Uterus (tissue), 4 donors: ENCODE results near the gene PPP1R9A. TPM values are rescaled to one million over a fixed set of nuclear protein-coding genes. Genes with fewer than 3 reads are reported as not detected.

Experiments
- DNase-seq, 2 donors: peaks; one replicate each; pipeline ENCODE4 v3.0.0-alpha.2; 2019 to 2020
- H3K27ac ChIP-seq, 2 donors: fragments of 200-600 bp; sonication (generic); 1 replicate in 1 of 2; 2 replicates in 1 of 2; pipeline ENCODE4 v1.5.1; 2016 to 2018
- H3K27me3 ChIP-seq, 2 donors: fragments of 200-600 bp; sonication (generic); one replicate each; pipeline ENCODE4 v1.5.1; 2018 to 2019; ENCODE audit warnings: control low read depth in 1 of 2
- H3K36me3 ChIP-seq, 2 donors: fragments of 200-600 bp; sonication (generic); one replicate each; pipeline ENCODE4 v1.5.1; 2019; ENCODE audit warnings: control low read depth in 1 of 2
- H3K4me1 ChIP-seq, 2 donors: fragments of 200-600 bp; sonication (generic); one replicate each; pipeline ENCODE4 v1.5.1; 2018 to 2019; ENCODE audit warnings: control low read depth in 1 of 2
- H3K4me3 ChIP-seq, 2 donors: fragments of 200-600 bp; sonication (generic); 1 replicate in 1 of 2; 2 replicates in 1 of 2; pipeline ENCODE4 v1.5.1; 2018 to 2019; ENCODE audit warnings: mild to moderate bottlenecking in 1 of 2
- H3K9me3 ChIP-seq, 2 donors: fragments of 200-600 bp; sonication (generic); one replicate each; pipeline ENCODE4 v1.5.1; 2019; ENCODE audit warnings: control low read depth in 1 of 2
- POLR2A ChIP-seq, 2 donors: fragments of 450-650 bp; IDR thresholded peaks; one replicate each; pipeline ENCODE4 v1.6.1; 2016; ENCODE audit warnings: antibody characterized with exemption in 2 of 2, mild to moderate bottlenecking in 1 of 2, moderate library complexity in 1 of 2
- intact Hi-C: fragments of 100-400 bp; cut with DNase I; formaldehyde crosslinking; loops from one replicate; pipeline ENCODE4 v1.15.1; 2023; ENCODE audit warnings: low total_unique reads
- total RNA-seq, 4 donors: library from RNA; depleted of rRNA in 3 of 4; stranded (reverse); fragments of >200 nt in 3 of 4; gene quantifications; one replicate each; pipeline versions ENCODE4 v1.1.0 to v1.2.4, GENCODE V29; 2014 to 2023
- TF ChIP-seq, protein P1 (sequence below), 4 experiments: fragments of 200-600 bp in 2 of 4; fragments of 450-650 bp in 2 of 4; sonication (generic) in 2 of 4; IDR thresholded peaks; one replicate each; pipeline ENCODE4 v1.5.1; 2016 to 2019; ENCODE audit warnings: antibody characterized with exemption in 4 of 4, mild to moderate bottlenecking in 2 of 4, moderate library complexity in 1 of 4
- donor health status: DM: yes; HTN: yes; CAD: no.

PPP1R9A gene
- total RNA-seq, 4 donors from 2014 or later, result 5.3 to 39.6 (median 15.0) TPM

DNA sequence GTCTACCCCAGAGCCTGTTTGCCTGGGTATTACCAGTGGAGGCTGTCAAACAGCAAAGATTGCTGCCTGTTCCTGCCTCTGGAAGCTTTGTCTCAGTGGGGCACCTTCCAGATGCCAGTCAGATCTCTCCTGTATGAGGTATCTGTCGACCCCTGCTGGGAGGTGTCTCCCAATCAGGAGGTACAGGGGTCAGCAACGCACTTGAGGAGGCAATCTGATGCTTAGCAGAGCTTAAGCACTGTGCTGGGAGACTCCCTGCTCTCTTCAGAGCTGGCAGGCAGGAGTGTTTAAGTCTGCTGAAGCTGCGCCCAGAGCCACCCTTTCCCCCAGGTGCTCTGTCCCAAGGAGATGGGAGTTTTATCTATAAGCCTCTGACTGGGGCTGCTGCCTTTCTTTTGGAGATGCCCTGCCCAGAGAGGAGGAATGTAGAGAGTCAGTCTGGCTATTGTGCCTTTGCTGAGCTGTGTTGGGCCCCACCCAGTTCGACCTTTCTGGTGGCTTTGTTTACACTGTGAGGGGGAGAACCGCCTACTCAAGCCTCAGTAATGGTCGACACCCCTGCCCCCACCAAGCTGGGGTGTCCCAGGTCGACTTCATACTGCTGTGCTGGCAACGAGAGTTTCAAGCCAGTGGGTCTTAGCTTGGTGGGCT lies 62.2 kb downstream of the PPP1R9A start:
- Histone ChIP-seq H3K4me3 (no peak overlapping the region), H3K27me3 (no peaks in the 10 kb centered on the region), H3K9me3 (no peaks in the 10 kb centered on the region), H3K4me1 (no peaks in the 10 kb centered on the region), H3K27ac (no peak overlapping the region), H3K36me3 (no peaks in the 10 kb centered on the region)
- DNase-seq, result no peak
- no peak for TF ChIP-seq POLR2A (IDR thresholded peaks at IDR 0.05)
- TF ChIP-seq, protein P1, sequence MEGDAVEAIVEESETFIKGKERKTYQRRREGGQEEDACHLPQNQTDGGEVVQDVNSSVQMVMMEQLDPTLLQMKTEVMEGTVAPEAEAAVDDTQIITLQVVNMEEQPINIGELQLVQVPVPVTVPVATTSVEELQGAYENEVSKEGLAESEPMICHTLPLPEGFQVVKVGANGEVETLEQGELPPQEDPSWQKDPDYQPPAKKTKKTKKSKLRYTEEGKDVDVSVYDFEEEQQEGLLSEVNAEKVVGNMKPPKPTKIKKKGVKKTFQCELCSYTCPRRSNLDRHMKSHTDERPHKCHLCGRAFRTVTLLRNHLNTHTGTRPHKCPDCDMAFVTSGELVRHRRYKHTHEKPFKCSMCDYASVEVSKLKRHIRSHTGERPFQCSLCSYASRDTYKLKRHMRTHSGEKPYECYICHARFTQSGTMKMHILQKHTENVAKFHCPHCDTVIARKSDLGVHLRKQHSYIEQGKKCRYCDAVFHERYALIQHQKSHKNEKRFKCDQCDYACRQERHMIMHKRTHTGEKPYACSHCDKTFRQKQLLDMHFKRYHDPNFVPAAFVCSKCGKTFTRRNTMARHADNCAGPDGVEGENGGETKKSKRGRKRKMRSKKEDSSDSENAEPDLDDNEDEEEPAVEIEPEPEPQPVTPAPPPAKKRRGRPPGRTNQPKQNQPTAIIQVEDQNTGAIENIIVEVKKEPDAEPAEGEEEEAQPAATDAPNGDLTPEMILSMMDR (IDR thresholded peaks at IDR 0.05), result no peak
- intact Hi-C loops, result no loop called here

DNA sequence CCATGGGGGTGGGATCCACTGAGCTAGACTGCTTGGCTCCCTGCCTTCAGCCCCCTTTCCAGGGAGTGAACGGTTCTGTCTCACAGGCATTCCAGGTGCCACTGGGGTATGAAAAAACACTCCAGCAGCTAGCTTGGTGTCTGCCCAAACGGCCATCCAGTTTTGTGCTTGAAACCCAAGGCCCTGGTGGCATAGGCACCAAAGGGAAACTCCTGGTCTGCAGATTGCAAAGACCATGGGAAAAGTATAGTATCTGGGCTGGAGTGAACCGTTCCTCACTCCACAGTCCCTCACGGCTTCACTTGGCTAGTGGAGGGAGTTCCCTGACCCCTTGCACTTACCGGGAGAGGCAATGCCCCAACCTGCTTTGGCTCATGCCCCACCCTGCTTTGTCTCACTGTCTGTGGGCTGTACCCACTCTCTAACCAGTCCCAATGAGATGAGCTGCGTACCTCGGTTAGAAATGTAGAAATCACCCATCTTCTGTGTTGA lies 62.7 kb downstream of the PPP1R9A start:
- H3K36me3 ChIP-seq, result no peaks in the 10 kb centered on the region
- no peaks in the 10 kb centered on the region for H3K27me3 ChIP-seq
- TF ChIP-seq, protein P1 (IDR thresholded peaks at IDR 0.05), result no peak
- TF ChIP-seq POLR2A (IDR thresholded peaks at IDR 0.05), result no peak
- no peaks in the 10 kb centered on the region for H3K9me3 ChIP-seq
- no peak overlapping the region for H3K4me3 ChIP-seq
- H3K27ac ChIP-seq, result no peak overlapping the region
- no peak for DNase-seq
- no peaks in the 10 kb centered on the region for H3K4me1 ChIP-seq
- intact Hi-C loops, result no loop called here

DNA sequence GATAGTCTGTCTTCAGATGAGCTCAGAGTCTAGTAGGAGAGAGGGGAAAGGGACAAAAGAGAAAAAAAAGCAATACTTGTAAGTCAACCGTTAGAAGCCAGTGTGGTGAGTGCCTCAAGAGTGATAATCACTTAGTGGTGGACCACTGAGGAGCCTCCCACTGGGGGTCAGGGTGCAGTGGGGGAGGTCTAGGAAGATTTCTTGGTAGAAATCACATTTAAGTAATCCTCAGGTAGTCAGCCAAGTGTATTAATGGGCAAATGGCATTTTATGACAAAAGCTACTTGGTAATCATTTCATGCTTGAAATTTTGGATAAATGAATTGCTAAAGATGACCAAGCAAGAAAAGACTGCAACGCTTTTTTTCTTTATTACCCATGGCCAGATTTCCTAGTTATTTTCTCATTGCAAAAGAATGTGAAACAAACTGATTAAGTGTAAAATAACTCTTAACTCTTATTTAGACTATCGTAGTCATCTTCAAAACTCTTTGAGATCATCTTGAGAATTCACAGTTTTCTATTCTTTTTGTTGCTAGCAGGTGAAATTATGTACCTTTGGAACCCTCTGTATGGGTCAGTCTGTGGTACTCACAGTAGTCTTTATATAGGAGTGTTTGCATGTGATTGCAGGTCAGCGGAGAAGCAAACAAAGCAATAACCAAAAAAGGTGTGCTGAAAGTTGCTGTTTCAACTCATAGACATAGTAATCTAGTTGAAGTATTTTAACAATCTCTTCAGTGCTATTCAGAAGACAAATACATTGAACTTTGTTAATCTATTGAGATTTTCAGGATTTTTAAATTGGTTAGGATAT lies 63.9 kb downstream of the PPP1R9A start:
- no peaks in the 10 kb centered on the region for H3K27me3 ChIP-seq
- intact Hi-C loops, result no loop called here
- no peaks in the 10 kb centered on the region for H3K4me1 ChIP-seq
- no peak overlapping the region for H3K4me3 ChIP-seq
- TF ChIP-seq, protein P1 (IDR thresholded peaks at IDR 0.05), result no peak
- no peak for TF ChIP-seq POLR2A (IDR thresholded peaks at IDR 0.05)
- DNase-seq, result no peak
- H3K36me3 ChIP-seq, result no peaks in the 10 kb centered on the region
- H3K27ac ChIP-seq, result no peak overlapping the region
- no peaks in the 10 kb centered on the region for H3K9me3 ChIP-seq

DNA sequence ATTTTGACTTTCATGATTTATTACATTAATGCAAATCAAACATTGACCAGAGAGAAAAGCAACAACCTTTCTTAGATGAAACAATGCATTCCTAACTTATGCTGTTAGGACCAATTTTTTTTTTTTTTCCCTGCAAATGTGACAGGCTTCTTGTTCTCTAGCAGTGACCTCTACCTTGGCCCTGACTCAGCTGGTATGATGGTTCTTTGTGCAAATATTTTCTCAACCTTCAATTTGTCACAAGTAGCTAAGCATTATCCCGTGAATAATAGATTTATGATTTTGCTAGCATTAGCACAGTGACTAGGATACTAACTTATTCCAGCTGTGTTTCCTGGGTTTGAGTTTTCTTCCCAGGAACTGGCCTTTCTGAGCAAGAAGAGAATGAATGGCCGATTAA lies 64.9 kb downstream of the PPP1R9A start:
- intact Hi-C loops, result no loop called here
- no peaks in the 10 kb centered on the region for H3K4me1 ChIP-seq
- H3K4me3 ChIP-seq, result no peak overlapping the region
- DNase-seq, result no peak
- no peak overlapping the region for H3K27ac ChIP-seq
- H3K36me3 ChIP-seq, result no peaks in the 10 kb centered on the region
- TF ChIP-seq POLR2A (IDR thresholded peaks at IDR 0.05), result no peak
- TF ChIP-seq, protein P1 (IDR thresholded peaks at IDR 0.05), result no peak
- no peaks in the 10 kb centered on the region for H3K9me3 ChIP-seq
- H3K27me3 ChIP-seq, result no peaks in the 10 kb centered on the region

DNA sequence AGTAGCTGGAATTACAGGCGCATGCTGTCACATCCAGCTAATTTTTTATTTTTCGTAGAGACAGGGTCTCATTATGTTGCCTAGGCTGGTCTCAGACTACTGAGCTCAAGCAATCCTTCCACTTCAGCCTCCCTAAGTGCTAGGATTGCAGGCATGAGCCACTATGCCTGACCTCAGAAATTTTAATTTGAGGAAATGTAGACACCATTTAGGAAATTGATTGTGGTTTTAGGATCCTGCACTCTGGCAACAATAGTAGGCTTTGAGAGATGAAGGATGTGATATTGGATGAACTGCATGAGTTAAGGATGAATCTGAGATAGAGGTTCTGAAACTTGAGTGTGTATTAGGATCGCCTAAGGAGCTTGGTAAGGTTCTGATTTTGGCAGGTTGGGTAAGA lies 66.5 kb downstream of the PPP1R9A start:
- no peaks in the 10 kb centered on the region for H3K4me1 ChIP-seq
- intact Hi-C loops, result no loop called here
- H3K36me3 ChIP-seq, result no peaks in the 10 kb centered on the region
- DNase-seq, result no peak
- no peak overlapping the region for H3K27ac ChIP-seq
- H3K9me3 ChIP-seq, result no peaks in the 10 kb centered on the region
- no peaks in the 10 kb centered on the region for H3K27me3 ChIP-seq
- no peak overlapping the region for H3K4me3 ChIP-seq
- TF ChIP-seq, protein P1 (IDR thresholded peaks at IDR 0.05), result no peak
- no peak for TF ChIP-seq POLR2A (IDR thresholded peaks at IDR 0.05)
